NK-92 treated with Interleukin-12 subunit alpha and Interleukin-12 subunit beta, amount 100 ng/mL, for 24 hours (cell line): Measurements from ENCODE around the gene MCRIP2.

Experiments
- DNase-seq: peaks from one replicate; lab custom pipeline; 2025; lab: John Stamatoyannopoulos, UW

Gene MCRIP2

GRCh38 chr16:616733-617586 is 24.7 kb upstream of the MCRIP2 start:
- DNase-seq, result no peak

- DNase-seq, result no peak
These were observed 23.8 kb upstream of the MCRIP2 start for GRCh38 chr16:617855-618254.

- DNase-seq, result no peak
These were observed 22.0 kb upstream of the MCRIP2 start for GRCh38 chr16:619476-620100.

- no peak for DNase-seq
These were observed 20.7 kb upstream of the MCRIP2 start for GRCh38 chr16:620700-621525.

GRCh38 chr16:621526-622105 is 20.0 kb upstream of the MCRIP2 start:
- DNase-seq, result no peak

GRCh38 chr16:622920-623280 is 18.7 kb upstream of the MCRIP2 start:
- DNase-seq, result no peak

GRCh38 chr16:624526-625070 is 17.0 kb upstream of the MCRIP2 start:
- no peak for DNase-seq

GRCh38 chr16:625117-625976 is 16.3 kb upstream of the MCRIP2 start:
- no peak for DNase-seq

GRCh38 chr16:625977-626765 is 15.5 kb upstream of the MCRIP2 start:
- no peak for DNase-seq

GRCh38 chr16:626787-627453 is 14.7 kb upstream of the MCRIP2 start:
- DNase-seq, result no peak

- no peak for DNase-seq
These were observed 14.0 kb upstream of the MCRIP2 start for GRCh38 chr16:627454-628239.

- DNase-seq, result no peak
These were observed 13.1 kb upstream of the MCRIP2 start for GRCh38 chr16:628321-629061.

- DNase-seq, result no peak
These were observed 12.3 kb upstream of the MCRIP2 start for GRCh38 chr16:629185-629832.

- DNase-seq, result no peak
These were observed 11.8 kb upstream of the MCRIP2 start for GRCh38 chr16:629833-630248.

GRCh38 chr16:630249-630814 is 11.3 kb upstream of the MCRIP2 start:
- no peak for DNase-seq

- no peak for DNase-seq
These were observed 10.7 kb upstream of the MCRIP2 start, which contains the start of gene WFIKKN1 for GRCh38 chr16:630815-631405. Gene WFIKKN1, plus strand, starts transcription at chr16:630985. Its CDS starts 269 bp downstream, at chr16:631254.
